Measurements from ENCODE around the gene CNTN1. TPM values are rescaled to one million over a fixed set of nuclear protein-coding genes. Genes with fewer than 3 reads are reported as not detected.

Gene CNTN1
- total RNA-seq, 1 experiment from 2014 or later = 6.5 TPM

- Mint-ChIP-seq H3K27me3 (ENCODE audit: low read depth) (peaks cover 20% of the 10 kb centered on the region), H3K4me1 (peaks cover 5% of the 10 kb centered on the region in 2 experiments), H3K27ac (no peak overlapping the region), H3K4me3 (no peak overlapping the region), H3K36me3 (ENCODE audit: insufficient read depth in 1 of 3, low read depth in 3 of 3) (no peaks in the 10 kb centered on the region), H3K9me3 (no peaks in the 10 kb centered on the region)
- Histone ChIP-seq H2AFZ (ENCODE audit: low read length) (no peak overlapping the region), H3K14ac (ENCODE audit: insufficient read depth, low read length) (no peak overlapping the region), H3K18ac (ENCODE audit: insufficient read length, low read depth, low read length) (no peak overlapping the region), H2AK5ac (ENCODE audit: insufficient read length, low read length) (no peak overlapping the region), H3T11ph (ENCODE audit: low read length) (no peak overlapping the region), H3K4me1 (ENCODE audit: insufficient read depth, low read length) (no peaks in the 10 kb centered on the region), H3K23ac (ENCODE audit: insufficient read length, low read depth, low read length) (no peak overlapping the region), H4K91ac (ENCODE audit: insufficient read length, low read depth, low read length) (no peak overlapping the region), H3K79me2 (ENCODE audit: insufficient read depth, low read length) (no peaks in the 10 kb centered on the region), H3K23me2 (ENCODE audit: insufficient read length, low read depth, low read length, poor library complexity, severe bottlenecking) (peaks cover 3% of the 10 kb centered on the region), H4K8ac (replicated peaks; ENCODE audit: insufficient read length, low read depth, low read length) (no peak overlapping the region), H2BK120ac (ENCODE audit: low read depth, low read length, poor library complexity, severe bottlenecking) (no peak overlapping the region), H3K9me3 (ENCODE audit: control insufficient read depth, low read depth, low read length) (no peaks in the 10 kb centered on the region), H3K27ac (ENCODE audit: insufficient read length, low read depth, low read length) (no peak overlapping the region), H2BK15ac (ENCODE audit: low read depth, low read length) (no peak overlapping the region), H3K56ac (ENCODE audit: insufficient read length, low read depth, low read length) (no peak overlapping the region), H3K79me1 (ENCODE audit: insufficient read depth, low read depth, low read length, poor library complexity, severe bottlenecking) (no peaks in the 10 kb centered on the region), H3K27me3 (ENCODE audit: insufficient read depth, low read length) (no peaks in the 10 kb centered on the region), H2BK12ac (ENCODE audit: insufficient read length, low read depth, low read length) (no peak overlapping the region), H3K9ac (ENCODE audit: extremely low read depth, insufficient read length, low read length) (no peak overlapping the region), H2BK5ac (ENCODE audit: insufficient read length, low read length) (no peak overlapping the region), H3K4ac (ENCODE audit: low read depth, low read length) (no peak overlapping the region), H4K20me1 (ENCODE audit: control insufficient read depth, insufficient read depth, insufficient read length) (no peaks in the 10 kb centered on the region), H4K5ac (ENCODE audit: insufficient read length, low read depth, low read length) (no peak overlapping the region), H2BK20ac (ENCODE audit: low read depth, low read length, poor library complexity, severe bottlenecking) (no peak overlapping the region), H3K4me2 (ENCODE audit: insufficient read depth, insufficient read length, low read length) (no peak overlapping the region)
- no CpG with 5 or more reads among the region's 8 CpGs for WGBS (ENCODE audit: extremely low coverage, insufficient read length, low lambda C conversion rate)
- no peak for TF ChIP-seq CTCF (conservative IDR thresholded peaks at IDR 0.05)
- DNase-seq = no peak
Measured at GRCh38 chr12:40688085-40688725, 4.0 kb upstream of the CNTN1 start.

All from H9 (cell line).